C4-2B (cell line): ENCODE measurements around the gene RMI1.

Source experiments
- H3K27ac ChIP-seq: fragments of 450-650 bp; 2 replicates; pipeline ENCODE4 v1.5.1; 2017
- ZFX ChIP-seq: fragments of 450-650 bp; IDR thresholded peaks from 2 replicates; pipeline ENCODE4 v1.6.1; 2017
- TF ChIP-seq, protein P1 (sequence below): fragments of 450-650 bp; conservative IDR thresholded peaks from 2 replicates; pipeline ENCODE4 v1.5.1; 2017; ENCODE audit warnings: mild to moderate bottlenecking

Gene RMI1

DNA sequence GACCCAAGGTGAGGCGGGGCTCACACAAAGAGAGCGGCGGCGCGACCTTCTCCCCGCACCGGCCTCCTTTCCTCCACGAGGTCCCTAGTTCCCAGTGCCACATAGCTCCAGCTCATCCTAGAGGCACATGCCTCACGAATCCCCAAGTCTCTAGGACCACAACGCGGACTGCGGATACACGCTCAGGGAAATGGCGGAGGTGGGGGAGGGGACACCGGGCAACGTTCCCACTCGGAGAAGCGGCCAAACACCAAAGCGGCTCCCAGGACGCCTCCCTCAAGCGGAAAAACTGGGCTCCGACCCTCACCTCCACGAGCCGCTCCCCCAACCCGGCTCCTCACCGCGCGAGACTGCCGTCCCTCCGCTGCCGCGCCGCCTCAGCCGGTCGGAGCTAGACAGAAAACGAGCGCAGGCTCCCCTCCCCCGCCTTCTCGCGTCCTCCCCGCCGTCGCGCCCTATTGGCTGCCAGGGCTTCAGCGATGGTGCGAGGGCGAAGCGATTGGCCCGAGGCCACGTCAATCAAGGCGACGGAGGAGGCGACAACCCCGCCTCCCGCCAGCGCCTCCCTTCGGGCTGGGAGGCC, 702 bp upstream of the RMI1 start, which contains the start of gene HNRNPK:
Gene HNRNPK (minus strand): TSS at position 404 of the 583 bp plus-strand sequence. CDS start 1,963 bp downstream, outside the sequence.
- TF ChIP-seq, protein P1, sequence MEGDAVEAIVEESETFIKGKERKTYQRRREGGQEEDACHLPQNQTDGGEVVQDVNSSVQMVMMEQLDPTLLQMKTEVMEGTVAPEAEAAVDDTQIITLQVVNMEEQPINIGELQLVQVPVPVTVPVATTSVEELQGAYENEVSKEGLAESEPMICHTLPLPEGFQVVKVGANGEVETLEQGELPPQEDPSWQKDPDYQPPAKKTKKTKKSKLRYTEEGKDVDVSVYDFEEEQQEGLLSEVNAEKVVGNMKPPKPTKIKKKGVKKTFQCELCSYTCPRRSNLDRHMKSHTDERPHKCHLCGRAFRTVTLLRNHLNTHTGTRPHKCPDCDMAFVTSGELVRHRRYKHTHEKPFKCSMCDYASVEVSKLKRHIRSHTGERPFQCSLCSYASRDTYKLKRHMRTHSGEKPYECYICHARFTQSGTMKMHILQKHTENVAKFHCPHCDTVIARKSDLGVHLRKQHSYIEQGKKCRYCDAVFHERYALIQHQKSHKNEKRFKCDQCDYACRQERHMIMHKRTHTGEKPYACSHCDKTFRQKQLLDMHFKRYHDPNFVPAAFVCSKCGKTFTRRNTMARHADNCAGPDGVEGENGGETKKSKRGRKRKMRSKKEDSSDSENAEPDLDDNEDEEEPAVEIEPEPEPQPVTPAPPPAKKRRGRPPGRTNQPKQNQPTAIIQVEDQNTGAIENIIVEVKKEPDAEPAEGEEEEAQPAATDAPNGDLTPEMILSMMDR, result no peak
- TF ChIP-seq ZFX, result no peak
- H3K27ac ChIP-seq, result peak within 1 kb of the TSS; percentile 100

DNA sequence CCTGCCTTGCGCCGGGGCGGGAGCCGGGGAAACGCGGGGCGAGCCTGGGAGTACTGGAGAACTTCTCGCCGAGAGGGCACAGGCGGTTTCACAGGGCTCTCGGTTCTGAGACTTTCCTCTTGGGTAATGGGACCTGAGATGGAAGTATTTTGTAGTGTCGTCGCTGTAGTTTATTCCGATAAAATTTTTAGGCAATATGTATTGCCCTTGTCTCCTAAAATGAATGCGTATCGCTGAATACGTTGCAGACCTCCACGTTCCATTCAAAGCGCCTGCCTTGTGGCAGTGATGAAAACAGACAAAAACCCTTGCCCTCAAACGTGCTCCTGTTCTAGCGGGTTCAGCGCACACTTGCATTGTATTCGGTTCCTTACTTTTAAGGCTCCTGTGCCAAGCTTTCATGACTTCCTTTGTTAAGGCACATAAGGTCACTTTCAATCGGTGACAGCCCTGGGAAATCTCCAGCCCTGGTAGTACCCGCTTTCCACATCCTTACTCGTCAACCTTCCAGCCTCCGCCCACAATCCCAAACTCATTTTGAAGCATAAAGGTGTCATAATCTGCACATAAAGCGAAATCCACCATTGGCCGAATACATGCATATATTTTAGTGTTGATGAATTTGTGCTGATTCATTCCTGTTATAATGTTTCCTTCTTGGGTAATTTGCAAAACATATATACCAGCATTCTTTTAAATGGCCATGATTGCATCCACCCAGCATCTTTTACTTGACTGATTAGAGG, 694 bp downstream of the RMI1 start:
- TF ChIP-seq, protein P1, result no peak
- peak; percentile 38; the same call in 1 of the 2 replicates for TF ChIP-seq ZFX
- H3K27ac ChIP-seq, result peak overlapping the region; percentile 100

GRCh38 chr9:83986195-83986594, 5.6 kb downstream of the RMI1 start:
- peak overlapping the region; percentile 46; the same call in 1 of the 2 replicates for H3K27ac ChIP-seq
- TF ChIP-seq ZFX, result no peak
- TF ChIP-seq, protein P1, result no peak

DNA sequence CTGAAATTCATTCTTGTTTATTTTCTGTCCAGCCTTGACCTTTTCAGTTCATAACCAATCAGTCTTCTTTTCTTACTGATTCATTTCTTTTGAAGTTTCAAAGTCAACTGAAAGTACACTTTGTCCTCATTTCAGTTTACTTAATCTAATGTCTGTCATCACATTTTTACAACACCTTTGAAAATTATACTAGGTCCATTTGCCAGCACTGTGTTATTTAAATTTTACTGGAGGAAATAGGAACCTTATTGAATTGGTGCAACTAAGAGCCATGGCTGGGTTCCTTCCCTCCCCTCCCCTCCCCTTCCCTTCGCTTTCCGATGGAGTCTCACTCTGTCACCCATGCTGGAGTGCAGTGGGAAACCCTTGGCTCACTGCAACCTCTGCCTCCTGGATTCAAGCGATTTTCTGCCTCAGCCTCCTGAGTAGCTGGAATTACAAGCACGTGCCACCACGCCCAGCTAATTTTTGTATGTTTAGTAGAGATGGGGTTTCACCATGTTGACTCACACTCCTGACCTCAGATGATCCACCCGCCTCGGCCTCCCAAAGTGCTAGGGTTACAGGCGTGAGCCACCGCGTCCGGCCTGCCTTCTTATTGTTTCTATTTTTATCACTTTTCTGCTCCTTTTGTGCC, 6.3 kb downstream of the RMI1 start:
- TF ChIP-seq, protein P1, result no peak
- no peak for TF ChIP-seq ZFX
- H3K27ac ChIP-seq, result peak overlapping the region; percentile 75

DNA sequence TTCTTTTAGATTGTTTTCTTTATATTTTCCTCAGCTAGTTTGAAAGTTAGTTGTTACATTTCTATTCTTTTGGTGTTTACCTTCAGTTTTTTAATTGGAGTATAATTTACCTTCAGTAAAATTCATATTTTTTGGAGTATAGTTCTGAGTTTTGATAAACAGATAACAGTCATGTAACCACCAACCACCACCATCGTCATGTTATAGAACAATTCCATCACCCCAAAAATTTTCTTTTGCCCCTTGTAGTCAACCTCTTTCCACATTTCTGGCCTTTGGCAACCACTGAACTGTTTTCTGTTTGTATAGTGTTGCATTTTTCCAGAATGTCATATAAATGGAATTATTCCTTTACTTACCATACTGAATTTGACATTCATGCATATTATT, 6.8 kb downstream of the RMI1 start:
- TF ChIP-seq ZFX, result no peak
- TF ChIP-seq, protein P1, result no peak
- peak overlapping the region; percentile 75 for H3K27ac ChIP-seq

GRCh38 chr9:83988411-83988810, 7.8 kb downstream of the RMI1 start:
- H3K27ac ChIP-seq, result peak overlapping the region; percentile 44
- TF ChIP-seq, protein P1, result no peak
- TF ChIP-seq ZFX, result no peak

- no peak overlapping the region for H3K27ac ChIP-seq
These were observed 10.8 kb downstream of the RMI1 start for GRCh38 chr9:83991355-83991754.

More at GRCh38 chr9:83991355-83991754, 10.8 kb downstream of the RMI1 start:
- no peak for TF ChIP-seq ZFX
- TF ChIP-seq, protein P1, result no peak
